ENCODE results near the gene GPD2.

GPD2 gene

DNA sequence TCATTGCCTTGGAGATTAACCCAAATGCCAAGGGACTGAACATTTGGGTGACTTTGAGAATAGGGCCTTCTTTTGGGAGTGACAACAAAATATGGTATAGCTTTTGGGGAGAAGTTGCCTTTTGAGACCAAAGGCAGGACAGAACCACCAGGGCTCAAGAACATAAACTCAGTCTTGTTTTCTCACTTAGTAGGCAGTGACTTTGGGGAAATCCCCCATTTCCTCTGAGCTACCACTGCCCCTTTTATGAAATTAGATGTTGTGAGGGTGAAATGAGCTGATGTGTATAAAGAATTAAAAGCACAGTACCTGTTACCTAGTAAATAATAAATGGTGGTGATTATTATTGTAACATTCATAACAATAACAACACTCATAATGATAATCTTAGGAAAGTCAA, 36.5 kb downstream of the GPD2 start:
- DNase-seq (ENCODE audit: low read depth in 2 of 2): no peak
- H3K4me3 ChIP-seq (replicated peaks in 1 of 2; ENCODE audit: low read depth in 2 of 2, low read length in 2 of 2): no peak overlapping the region
- TF ChIP-seq, protein P1, sequence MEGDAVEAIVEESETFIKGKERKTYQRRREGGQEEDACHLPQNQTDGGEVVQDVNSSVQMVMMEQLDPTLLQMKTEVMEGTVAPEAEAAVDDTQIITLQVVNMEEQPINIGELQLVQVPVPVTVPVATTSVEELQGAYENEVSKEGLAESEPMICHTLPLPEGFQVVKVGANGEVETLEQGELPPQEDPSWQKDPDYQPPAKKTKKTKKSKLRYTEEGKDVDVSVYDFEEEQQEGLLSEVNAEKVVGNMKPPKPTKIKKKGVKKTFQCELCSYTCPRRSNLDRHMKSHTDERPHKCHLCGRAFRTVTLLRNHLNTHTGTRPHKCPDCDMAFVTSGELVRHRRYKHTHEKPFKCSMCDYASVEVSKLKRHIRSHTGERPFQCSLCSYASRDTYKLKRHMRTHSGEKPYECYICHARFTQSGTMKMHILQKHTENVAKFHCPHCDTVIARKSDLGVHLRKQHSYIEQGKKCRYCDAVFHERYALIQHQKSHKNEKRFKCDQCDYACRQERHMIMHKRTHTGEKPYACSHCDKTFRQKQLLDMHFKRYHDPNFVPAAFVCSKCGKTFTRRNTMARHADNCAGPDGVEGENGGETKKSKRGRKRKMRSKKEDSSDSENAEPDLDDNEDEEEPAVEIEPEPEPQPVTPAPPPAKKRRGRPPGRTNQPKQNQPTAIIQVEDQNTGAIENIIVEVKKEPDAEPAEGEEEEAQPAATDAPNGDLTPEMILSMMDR (IDR thresholded peaks at IDR 0.05; ENCODE audit: low read depth, low read length): no peak

DNA sequence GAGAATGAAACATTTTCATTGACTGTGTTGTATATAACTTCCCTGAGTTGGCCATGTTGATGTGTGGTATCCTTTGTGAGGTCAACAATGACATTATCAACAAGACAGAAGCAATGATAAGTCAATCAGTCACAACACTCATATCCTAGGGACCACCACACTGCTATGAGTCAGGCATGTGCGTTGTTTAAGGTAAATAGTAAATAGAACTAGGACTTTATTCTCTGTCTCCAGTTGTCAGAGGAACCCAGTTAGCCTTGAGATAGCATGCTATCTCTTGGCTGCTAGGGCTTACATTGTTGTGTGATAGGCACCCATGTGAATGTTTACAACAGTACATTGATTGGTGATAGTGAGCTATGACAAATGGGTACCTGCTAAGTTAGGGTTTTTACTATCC, 37.3 kb downstream of the GPD2 start:
- no peak for DNase-seq (ENCODE audit: low read depth in 2 of 2)
- TF ChIP-seq, protein P1 (IDR thresholded peaks at IDR 0.05; ENCODE audit: low read depth, low read length): no peak
- no peak overlapping the region for H3K4me3 ChIP-seq (replicated peaks in 1 of 2; ENCODE audit: low read depth in 2 of 2, low read length in 2 of 2)

DNA sequence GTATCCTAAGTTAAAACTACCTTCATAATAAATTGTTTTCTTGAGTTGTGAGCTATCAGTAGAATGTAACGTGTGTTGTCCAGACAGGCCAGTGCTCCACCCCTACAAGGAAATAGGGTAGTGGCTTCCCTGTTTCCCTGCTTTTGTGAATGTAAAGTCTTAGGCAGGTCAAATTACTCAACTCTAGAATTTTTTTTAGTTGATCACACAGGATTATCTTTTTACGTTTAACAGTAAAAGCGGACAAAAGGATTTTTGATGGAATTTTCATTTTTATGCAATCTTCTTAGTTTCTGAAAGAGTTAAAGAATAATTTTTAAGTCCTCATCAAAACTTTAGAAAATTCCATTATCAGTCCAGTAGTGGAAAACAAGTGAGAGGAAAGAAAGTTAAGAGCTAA, 38.2 kb downstream of the GPD2 start:
- DNase-seq (ENCODE audit: low read depth in 2 of 2): no peak
- TF ChIP-seq, protein P1 (IDR thresholded peaks at IDR 0.05; ENCODE audit: low read depth, low read length): no peak
- no peak overlapping the region for H3K4me3 ChIP-seq (replicated peaks in 1 of 2; ENCODE audit: low read depth in 2 of 2, low read length in 2 of 2)

DNA sequence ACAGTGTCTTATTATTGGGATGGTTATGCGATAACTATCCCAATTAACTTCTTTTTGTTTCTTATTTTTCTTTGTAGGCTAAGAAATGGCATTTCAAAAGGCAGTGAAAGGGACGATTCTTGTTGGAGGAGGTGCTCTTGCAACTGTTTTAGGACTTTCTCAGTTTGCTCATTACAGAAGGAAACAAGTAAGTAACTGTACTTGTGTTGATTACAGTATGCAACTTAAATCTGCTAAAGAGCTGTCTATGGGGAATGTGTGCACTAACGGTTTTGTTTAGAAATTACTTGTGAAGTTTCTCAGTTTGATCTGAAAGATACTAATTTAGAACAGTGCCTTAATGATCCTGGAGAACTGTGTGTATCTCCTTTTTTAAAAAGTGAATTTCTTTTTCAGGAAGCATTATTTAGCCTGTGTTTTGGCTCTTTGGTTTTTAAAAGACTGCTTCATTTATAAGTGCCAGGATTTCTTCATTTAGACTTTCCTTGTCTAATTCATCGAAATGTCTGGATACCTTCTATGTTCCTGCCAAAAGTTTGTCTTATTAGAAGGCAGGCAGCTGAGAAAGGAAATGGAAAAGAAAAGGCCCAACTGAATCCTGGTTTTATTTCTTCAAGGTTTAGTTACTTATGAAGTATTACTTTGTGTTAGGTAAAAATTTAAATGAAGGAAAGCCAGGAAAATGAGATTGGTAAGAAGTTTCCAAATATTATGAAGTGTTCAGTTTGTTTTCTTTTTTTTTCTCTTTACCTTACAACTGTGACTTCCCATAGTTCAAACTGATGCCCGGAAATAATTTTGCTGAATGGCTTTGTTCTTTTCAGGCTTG, 40.1 kb downstream of the GPD2 start:
- TF ChIP-seq, protein P1 (IDR thresholded peaks at IDR 0.05; ENCODE audit: low read depth, low read length): no peak
- no peak overlapping the region for H3K4me3 ChIP-seq (replicated peaks in 1 of 2; ENCODE audit: low read depth in 2 of 2, low read length in 2 of 2)

DNA sequence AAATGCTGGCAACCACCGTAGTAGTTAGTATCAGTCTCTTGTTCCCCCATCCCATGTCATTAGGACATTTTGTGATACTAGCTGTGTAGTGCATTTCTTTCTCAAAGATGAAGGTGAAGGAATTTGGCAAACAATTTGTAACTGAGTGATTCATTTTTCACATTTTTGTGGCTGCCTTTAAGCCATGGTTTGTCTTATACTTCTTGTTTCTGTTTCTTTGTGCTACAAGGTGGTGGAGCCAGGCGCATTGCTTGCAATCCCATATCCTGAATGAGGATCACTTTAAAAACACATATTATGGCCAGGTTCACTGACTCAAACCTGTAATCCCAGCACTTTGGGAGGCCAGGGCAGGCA, 40.6 kb downstream of the GPD2 start:
- DNase-seq (ENCODE audit: low read depth in 2 of 2): peak; percentile 70 to 83
- H3K4me3 ChIP-seq (replicated peaks in 1 of 2; ENCODE audit: low read depth in 2 of 2, low read length in 2 of 2): no peak overlapping the region
- TF ChIP-seq, protein P1 (IDR thresholded peaks at IDR 0.05; ENCODE audit: low read depth, low read length): no peak

More for the DNA sequence above, 40.1 kb downstream of the GPD2 start:
- DNase-seq (ENCODE audit: low read depth in 2 of 2): no peak

DNA sequence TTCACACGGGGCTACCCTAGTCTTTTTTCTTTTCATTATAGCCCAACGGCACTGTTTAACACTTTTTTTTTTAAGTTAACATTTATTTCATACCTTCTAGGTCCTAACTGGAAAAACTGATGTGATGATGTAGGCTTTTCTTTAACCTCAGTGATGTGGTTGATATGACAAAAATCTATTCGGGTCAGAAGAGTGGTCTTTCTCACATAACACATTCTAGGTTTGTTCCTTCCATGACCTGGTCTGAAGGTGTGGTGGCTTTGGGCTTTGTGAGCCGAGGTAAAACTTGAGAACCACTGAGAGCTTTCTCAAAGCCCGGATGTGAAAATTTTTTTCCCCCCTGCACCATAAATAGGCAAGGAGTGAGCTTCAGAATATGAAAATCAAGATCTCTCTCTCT, 44.2 kb downstream of the GPD2 start:
- TF ChIP-seq, protein P1 (IDR thresholded peaks at IDR 0.05; ENCODE audit: low read depth, low read length): no peak
- DNase-seq (ENCODE audit: low read depth in 2 of 2): no peak
- H3K4me3 ChIP-seq (replicated peaks in 1 of 2; ENCODE audit: low read depth in 2 of 2, low read length in 2 of 2): no peak overlapping the region

DNA sequence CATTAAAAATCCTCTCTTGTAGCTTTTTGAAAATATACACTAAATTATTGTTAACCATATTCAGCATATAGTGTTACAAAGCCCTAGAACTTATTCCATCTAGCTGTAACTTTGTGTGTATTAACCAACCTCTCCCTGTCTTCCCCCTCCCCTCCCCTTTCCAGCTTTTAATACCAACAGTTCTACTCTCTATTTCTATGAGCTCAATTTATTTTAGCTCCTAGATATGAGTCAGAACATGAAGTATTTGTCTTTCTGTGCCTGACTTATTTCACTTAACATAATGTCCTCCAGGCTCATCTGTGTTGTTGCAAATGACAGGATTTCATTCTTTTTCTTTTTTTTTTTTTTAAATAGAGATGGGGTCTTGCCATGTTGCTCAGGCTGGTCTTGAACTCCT, 45.1 kb downstream of the GPD2 start:
- DNase-seq (ENCODE audit: low read depth in 2 of 2): peak in 1 of 2 donors; percentile 18
- TF ChIP-seq, protein P1 (IDR thresholded peaks at IDR 0.05; ENCODE audit: low read depth, low read length): no peak
- no peak overlapping the region for H3K4me3 ChIP-seq (replicated peaks in 1 of 2; ENCODE audit: low read depth in 2 of 2, low read length in 2 of 2)

Data from cardiac fibroblast (primary cell).